ENCODE data around the gene CDK14.

Gene CDK14

DNA sequence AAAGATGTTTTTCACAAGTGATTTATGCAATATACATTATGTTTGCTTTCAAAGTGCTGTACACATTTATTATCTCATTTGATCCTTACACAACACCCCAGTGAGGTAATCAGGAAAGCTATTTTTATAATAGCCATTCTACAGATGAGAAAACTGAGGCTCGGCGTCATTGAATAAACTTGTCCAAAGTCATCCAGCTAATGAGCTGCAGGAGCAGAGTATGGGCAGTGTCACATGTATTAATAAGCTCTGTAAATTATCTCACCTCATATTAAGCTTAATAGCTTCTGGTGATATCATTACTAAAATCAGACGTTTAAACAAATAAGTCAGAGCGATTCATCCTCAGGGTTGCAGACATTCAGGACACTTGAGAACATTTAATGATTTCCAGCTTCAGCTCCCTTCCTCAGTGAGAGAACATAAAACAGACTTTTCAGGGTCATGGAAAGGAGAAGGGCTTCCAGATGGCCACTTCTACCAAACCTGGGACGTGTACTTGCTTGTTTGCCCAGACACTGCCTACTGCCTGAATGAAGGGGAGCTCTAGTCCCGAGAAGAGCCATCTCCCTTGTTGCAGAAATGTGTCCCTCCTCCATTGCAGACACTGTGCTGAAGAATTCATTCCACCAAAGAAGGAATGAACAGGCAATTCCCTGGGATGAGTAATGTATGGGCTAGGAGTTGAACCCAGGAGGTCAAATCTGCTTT, 647.6 kb downstream of the CDK14 start:
- H4K20me1 ChIP-seq (ENCODE audit: insufficient read depth, low read length): no peaks in the 10 kb centered on the region
- ATAC-seq (ENCODE audit: insufficient read depth, low read depth) (no peak), DNase-seq (no peak)
- H3K9me3 ChIP-seq (ENCODE audit: insufficient read depth, low read length, severe bottlenecking): no peaks in the 10 kb centered on the region
- H3K4me2 ChIP-seq (ENCODE audit: insufficient read depth, low read length): no peak overlapping the region
- no peaks in the 10 kb centered on the region for H3K4me1 ChIP-seq (ENCODE audit: insufficient read depth, low read length)
- H3K4me3 ChIP-seq (ENCODE audit: low read depth in 1 of 2, low read length in 2 of 2): no peak overlapping the region
- peaks cover under 1% of the 10 kb centered on the region for H3K27me3 ChIP-seq (ENCODE audit: insufficient read depth, low read length, poor library complexity)
- H3K36me3 ChIP-seq (ENCODE audit: insufficient read depth, low read length): no peaks in the 10 kb centered on the region
- H3K27ac ChIP-seq (ENCODE audit: low read length): no peak overlapping the region
- TF ChIP-seq EZH2 (IDR thresholded peaks at IDR 0.05; ENCODE audit: borderline replicate concordance, low read depth, low read length, severe bottlenecking): no peak
- TF ChIP-seq, protein P1, sequence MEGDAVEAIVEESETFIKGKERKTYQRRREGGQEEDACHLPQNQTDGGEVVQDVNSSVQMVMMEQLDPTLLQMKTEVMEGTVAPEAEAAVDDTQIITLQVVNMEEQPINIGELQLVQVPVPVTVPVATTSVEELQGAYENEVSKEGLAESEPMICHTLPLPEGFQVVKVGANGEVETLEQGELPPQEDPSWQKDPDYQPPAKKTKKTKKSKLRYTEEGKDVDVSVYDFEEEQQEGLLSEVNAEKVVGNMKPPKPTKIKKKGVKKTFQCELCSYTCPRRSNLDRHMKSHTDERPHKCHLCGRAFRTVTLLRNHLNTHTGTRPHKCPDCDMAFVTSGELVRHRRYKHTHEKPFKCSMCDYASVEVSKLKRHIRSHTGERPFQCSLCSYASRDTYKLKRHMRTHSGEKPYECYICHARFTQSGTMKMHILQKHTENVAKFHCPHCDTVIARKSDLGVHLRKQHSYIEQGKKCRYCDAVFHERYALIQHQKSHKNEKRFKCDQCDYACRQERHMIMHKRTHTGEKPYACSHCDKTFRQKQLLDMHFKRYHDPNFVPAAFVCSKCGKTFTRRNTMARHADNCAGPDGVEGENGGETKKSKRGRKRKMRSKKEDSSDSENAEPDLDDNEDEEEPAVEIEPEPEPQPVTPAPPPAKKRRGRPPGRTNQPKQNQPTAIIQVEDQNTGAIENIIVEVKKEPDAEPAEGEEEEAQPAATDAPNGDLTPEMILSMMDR (IDR thresholded peaks at IDR 0.05; ENCODE audit: borderline replicate concordance, extremely low read depth, low read length, poor library complexity, severe bottlenecking): no peak
- H3K9ac ChIP-seq (ENCODE audit: low read depth, low read length): no peak overlapping the region
- no peaks in the 10 kb centered on the region for H3K79me2 ChIP-seq (ENCODE audit: insufficient read depth, low read length)
- no peak overlapping the region for H2AFZ ChIP-seq (ENCODE audit: low read depth, low read length)

DNA sequence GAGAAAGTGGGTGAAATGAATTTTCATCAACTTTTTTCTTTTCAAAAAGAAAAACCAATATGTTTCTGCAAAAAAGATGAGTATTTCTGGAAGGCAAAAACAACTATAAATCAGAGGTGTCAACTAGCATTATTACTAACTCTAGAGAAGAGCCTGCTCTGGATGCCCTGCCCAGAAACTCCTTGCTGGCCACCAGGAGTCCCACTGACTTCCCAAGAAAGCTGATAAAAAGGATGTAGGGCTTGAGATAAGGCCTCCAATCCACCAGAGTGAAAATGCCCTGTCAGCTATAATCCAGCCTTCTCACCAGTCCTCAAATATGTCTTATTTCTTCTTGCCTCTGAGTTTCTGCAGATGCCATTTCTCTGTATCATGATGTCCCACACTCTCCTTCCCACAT, 651.4 kb downstream of the CDK14 start:
- Histone ChIP-seq H3K9me3 (ENCODE audit: insufficient read depth, low read length, severe bottlenecking) (no peaks in the 10 kb centered on the region), H3K27me3 (ENCODE audit: insufficient read depth, low read length, poor library complexity) (peaks cover 4% of the 10 kb centered on the region), H2AFZ (ENCODE audit: low read depth, low read length) (no peak overlapping the region), H3K27ac (ENCODE audit: low read length) (no peak overlapping the region), H3K9ac (ENCODE audit: low read depth, low read length) (no peak overlapping the region), H4K20me1 (ENCODE audit: insufficient read depth, low read length) (no peaks in the 10 kb centered on the region), H3K36me3 (ENCODE audit: insufficient read depth, low read length) (no peaks in the 10 kb centered on the region), H3K79me2 (ENCODE audit: insufficient read depth, low read length) (no peaks in the 10 kb centered on the region), H3K4me2 (ENCODE audit: insufficient read depth, low read length) (no peak overlapping the region), H3K4me3 (ENCODE audit: low read depth in 1 of 2, low read length in 2 of 2) (no peak overlapping the region), H3K4me1 (ENCODE audit: insufficient read depth, low read length) (no peaks in the 10 kb centered on the region)
- ATAC-seq (ENCODE audit: insufficient read depth, low read depth) (no peak), DNase-seq (no peak)
- no peak for TF ChIP-seq EZH2 (IDR thresholded peaks at IDR 0.05; ENCODE audit: borderline replicate concordance, low read depth, low read length, severe bottlenecking)
- TF ChIP-seq, protein P1 (IDR thresholded peaks at IDR 0.05; ENCODE audit: borderline replicate concordance, extremely low read depth, low read length, poor library complexity, severe bottlenecking): no peak

DNA sequence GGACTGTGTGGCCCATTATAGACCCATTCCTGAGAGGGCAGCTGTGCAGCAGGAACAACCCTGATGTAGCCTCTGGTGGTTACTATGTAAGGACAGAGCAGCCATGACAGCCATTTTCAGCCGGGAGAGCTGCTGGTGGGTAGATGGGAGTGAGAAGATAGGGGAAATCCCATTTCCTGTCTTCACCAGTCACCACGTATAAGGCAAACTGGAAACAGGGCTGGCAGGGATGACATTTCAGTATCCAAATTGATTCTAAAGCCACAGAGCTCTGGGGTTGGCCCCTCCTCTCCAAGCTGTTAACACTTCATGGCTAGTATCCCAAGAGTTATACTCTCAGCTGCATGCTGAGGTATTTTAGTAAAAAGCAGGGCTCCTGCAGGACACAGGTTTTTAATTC, 652.9 kb downstream of the CDK14 start:
- no peak for TF ChIP-seq EZH2 (IDR thresholded peaks at IDR 0.05; ENCODE audit: borderline replicate concordance, low read depth, low read length, severe bottlenecking)
- TF ChIP-seq, protein P1 (IDR thresholded peaks at IDR 0.05; ENCODE audit: borderline replicate concordance, extremely low read depth, low read length, poor library complexity, severe bottlenecking): no peak
- no peaks in the 10 kb centered on the region for H3K36me3 ChIP-seq (ENCODE audit: insufficient read depth, low read length)
- no peak overlapping the region for H2AFZ ChIP-seq (ENCODE audit: low read depth, low read length)
- H3K4me2 ChIP-seq (ENCODE audit: insufficient read depth, low read length): no peak overlapping the region
- peaks cover 4% of the 10 kb centered on the region for H3K27me3 ChIP-seq (ENCODE audit: insufficient read depth, low read length, poor library complexity)
- ATAC-seq (ENCODE audit: insufficient read depth, low read depth) (no peak), DNase-seq (no peak)
- no peak overlapping the region for H3K4me3 ChIP-seq (ENCODE audit: low read depth in 1 of 2, low read length in 2 of 2)
- no peaks in the 10 kb centered on the region for H4K20me1 ChIP-seq (ENCODE audit: insufficient read depth, low read length)
- no peak overlapping the region for H3K27ac ChIP-seq (ENCODE audit: low read length)
- no peaks in the 10 kb centered on the region for H3K9me3 ChIP-seq (ENCODE audit: insufficient read depth, low read length, severe bottlenecking)
- no peaks in the 10 kb centered on the region for H3K79me2 ChIP-seq (ENCODE audit: insufficient read depth, low read length)
- no peaks in the 10 kb centered on the region for H3K4me1 ChIP-seq (ENCODE audit: insufficient read depth, low read length)
- H3K9ac ChIP-seq (ENCODE audit: low read depth, low read length): no peak overlapping the region

Data from DND-41 (cell line).